ENCODE data around the gene SLC6A3.

GRCh38 chr5:1492757-1493156, 47.5 kb upstream of the SLC6A3 start:
- TF ChIP-seq POLR2A (IDR thresholded peaks at IDR 0.05): no peak
- TF ChIP-seq, protein P1, sequence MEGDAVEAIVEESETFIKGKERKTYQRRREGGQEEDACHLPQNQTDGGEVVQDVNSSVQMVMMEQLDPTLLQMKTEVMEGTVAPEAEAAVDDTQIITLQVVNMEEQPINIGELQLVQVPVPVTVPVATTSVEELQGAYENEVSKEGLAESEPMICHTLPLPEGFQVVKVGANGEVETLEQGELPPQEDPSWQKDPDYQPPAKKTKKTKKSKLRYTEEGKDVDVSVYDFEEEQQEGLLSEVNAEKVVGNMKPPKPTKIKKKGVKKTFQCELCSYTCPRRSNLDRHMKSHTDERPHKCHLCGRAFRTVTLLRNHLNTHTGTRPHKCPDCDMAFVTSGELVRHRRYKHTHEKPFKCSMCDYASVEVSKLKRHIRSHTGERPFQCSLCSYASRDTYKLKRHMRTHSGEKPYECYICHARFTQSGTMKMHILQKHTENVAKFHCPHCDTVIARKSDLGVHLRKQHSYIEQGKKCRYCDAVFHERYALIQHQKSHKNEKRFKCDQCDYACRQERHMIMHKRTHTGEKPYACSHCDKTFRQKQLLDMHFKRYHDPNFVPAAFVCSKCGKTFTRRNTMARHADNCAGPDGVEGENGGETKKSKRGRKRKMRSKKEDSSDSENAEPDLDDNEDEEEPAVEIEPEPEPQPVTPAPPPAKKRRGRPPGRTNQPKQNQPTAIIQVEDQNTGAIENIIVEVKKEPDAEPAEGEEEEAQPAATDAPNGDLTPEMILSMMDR (IDR thresholded peaks at IDR 0.05 in 4 of 5, conservative IDR thresholded peaks at IDR 0.05 in 1 of 5): no peak
